Measurements from ENCODE around the gene FLNC.

DNA sequence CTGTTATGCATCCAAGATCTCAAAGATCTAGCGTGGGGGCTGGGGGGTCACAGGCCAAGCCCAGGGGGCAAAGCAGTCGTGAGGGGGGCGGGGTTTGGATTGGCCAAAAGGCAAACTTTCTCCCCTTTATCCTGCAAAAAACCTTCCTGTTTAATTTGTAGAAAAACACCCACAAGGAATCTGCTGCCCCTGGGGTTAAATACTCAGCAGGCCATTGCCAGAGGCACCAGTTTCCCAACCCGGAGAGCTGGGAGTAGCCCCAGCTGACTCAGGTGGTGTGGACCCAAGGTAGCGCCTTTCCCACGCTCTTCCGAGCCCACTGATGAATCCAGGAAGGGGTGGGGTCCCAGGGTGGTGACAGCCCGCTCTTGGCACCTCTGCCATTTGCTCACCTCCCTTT is 58.9 kb downstream of the FLNC start:
- TF ChIP-seq, protein P1, sequence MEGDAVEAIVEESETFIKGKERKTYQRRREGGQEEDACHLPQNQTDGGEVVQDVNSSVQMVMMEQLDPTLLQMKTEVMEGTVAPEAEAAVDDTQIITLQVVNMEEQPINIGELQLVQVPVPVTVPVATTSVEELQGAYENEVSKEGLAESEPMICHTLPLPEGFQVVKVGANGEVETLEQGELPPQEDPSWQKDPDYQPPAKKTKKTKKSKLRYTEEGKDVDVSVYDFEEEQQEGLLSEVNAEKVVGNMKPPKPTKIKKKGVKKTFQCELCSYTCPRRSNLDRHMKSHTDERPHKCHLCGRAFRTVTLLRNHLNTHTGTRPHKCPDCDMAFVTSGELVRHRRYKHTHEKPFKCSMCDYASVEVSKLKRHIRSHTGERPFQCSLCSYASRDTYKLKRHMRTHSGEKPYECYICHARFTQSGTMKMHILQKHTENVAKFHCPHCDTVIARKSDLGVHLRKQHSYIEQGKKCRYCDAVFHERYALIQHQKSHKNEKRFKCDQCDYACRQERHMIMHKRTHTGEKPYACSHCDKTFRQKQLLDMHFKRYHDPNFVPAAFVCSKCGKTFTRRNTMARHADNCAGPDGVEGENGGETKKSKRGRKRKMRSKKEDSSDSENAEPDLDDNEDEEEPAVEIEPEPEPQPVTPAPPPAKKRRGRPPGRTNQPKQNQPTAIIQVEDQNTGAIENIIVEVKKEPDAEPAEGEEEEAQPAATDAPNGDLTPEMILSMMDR (conservative IDR thresholded peaks at IDR 0.05 in 1 of 2, IDR thresholded peaks at IDR 0.05 in 1 of 2; ENCODE audit: extremely low read depth in 1 of 2, insufficient read depth in 1 of 2, low read depth in 1 of 2, low read length in 2 of 2), result no peak
- no peak for TF ChIP-seq EZH2 (IDR thresholded peaks at IDR 0.05; ENCODE audit: borderline replicate concordance, low read length)
